GM19468 (cell line): ENCODE results near the gene GPR146.

Source experiments
- ATAC-seq: cut with Tn5 transposase; IDR thresholded peaks from one replicate; pipeline ENCODE4 v1.9.1; 2021; ENCODE audit warnings: mild to moderate bottlenecking, moderate library complexity, moderate number of reproducible peaks; ENCODE audit not compliant: unreplicated experiment; ENCODE audit errors: extremely low read depth

GPR146 gene

GRCh38 chr7:1040790-1041189 lies 3.6 kb upstream of the GPR146 start:
- no peak for ATAC-seq

- no peak for ATAC-seq
These were observed 2.5 kb upstream of the GPR146 start for GRCh38 chr7:1041551-1042491.

GRCh38 chr7:1042492-1042833 lies 1.9 kb upstream of the GPR146 start:
- ATAC-seq, result no peak

GRCh38 chr7:1043552-1044188 lies 676 bp upstream of the GPR146 start:
- ATAC-seq, result no peak

DNA sequence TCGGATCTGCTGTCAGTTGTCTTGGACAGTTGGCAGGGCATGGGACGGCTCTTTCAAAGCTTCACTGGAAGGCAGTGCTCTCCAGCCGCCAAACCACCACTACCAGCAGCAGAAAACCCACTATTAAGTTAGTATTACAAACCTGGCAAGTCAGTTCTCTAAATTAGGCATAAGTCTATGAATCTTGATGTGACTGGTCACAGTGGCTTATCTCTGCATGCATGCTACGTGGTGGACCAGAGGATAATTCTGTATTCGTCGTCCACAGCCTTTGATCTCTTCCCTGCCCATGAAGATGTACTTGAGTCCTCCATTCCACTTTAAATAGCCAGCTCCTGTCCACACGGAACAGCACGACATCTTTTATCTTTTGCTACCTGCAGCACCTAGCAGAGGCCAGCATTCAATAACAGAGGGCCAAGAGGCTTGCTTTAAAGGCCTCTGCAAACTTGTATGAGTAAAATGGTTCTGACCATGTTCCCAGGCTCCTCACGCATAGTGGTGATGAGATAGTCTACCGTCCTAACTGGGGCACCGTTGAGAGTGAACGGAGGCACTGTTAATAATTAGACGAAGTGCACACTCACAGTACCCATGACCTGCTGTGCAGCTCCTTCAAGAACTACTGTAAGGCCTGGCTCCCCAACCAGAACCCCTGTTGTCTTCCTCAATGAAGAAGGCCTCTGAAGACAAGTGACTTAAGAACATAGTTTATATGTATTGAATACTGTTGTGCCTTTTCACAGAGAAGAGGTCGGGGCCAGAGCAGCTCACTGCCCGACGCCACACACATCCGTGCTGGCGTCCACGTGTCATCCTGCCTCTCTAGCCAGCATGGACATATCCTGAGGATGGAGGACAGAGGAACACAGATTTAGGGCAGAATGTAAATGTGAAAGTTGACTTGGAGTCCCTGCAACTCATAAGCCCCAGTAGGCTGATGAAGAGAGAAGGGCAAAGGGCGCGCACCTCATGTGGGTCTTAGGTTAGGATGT lies 1.0 kb downstream of the GPR146 start:
- no peak for ATAC-seq

DNA sequence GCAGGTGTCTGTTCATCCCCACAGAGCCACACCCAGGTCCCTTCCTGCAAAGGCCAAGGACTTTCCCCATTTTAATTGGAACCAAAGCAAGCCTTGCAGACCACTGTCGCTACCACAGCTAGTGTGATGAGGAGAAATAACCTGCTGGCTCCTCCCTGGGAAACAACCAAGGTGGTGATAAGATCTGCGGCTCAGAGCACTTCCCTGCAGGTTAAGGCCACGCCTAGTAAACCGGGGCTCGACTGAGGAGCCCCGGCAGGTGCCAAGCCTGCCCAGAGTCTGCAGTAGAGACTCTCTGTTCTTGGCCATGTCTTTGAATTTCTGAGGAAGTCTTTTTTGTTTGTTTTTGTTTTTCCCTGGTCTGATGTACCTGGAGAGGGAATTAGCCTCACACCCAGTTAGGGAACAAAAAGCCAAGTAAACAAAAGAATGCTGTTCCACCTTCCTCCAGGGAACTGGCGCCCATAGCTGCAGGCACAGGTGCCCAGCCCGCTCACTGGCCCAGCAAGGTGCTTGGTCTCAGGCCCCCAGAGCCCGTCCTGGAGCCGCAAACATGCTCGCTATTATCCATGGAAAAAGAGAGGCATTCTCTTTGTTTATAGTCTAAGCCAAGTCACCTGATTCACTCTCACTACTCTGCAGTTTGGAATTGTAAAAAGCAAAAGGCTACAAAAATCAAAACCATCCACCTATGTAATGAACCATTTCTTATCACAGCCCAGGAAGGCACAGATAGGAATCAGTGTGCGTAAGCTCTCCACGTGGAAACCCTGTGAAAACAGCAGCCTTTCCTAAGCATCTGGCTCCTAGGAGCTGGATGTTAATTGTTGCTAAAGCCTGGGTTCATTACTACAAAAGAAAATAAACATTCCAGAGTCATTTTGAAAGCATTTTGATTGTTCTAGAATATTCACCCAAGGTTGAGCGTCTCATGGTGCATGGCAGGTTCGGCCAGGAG lies 2.7 kb downstream of the GPR146 start:
- ATAC-seq, result no peak

DNA sequence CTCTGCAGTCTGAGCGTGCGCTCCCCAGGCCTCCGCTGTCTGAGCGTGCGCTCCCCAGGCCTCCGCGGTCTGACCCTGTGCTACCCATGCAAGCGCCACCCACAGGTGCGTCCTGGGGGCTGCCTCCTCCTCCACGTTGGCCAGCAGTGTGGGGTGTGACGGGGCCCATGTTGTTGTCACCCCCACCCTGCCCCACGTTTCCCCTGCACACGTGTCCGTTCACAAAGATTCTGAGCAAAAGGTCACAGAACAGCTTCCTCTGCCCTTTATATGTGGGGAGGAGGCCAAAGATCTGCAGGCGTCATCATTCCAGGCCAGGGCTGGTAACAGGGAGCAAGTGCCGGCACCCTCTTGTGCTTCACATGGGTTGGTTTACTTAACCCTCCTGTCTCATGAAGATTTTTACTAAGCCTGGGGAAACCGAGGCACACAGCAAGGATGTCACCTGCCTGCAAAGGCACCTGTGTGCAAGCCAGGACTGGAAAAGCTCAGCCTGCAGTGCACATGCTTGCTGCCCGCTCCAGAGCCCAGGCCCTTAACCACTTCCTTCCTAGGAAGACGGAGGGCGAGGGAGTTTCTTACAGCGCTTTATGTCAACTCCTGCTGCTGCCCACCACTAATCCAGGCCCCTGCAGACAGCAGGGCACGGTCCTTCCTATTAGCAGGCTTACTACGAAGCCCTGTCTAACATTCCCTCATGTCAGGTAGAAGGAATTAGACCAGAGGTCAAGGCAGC lies 4.8 kb downstream of the GPR146 start:
- ATAC-seq, result no peak

GRCh38 chr7:1049801-1050200 lies 5.5 kb downstream of the GPR146 start:
- ATAC-seq, result no peak

DNA sequence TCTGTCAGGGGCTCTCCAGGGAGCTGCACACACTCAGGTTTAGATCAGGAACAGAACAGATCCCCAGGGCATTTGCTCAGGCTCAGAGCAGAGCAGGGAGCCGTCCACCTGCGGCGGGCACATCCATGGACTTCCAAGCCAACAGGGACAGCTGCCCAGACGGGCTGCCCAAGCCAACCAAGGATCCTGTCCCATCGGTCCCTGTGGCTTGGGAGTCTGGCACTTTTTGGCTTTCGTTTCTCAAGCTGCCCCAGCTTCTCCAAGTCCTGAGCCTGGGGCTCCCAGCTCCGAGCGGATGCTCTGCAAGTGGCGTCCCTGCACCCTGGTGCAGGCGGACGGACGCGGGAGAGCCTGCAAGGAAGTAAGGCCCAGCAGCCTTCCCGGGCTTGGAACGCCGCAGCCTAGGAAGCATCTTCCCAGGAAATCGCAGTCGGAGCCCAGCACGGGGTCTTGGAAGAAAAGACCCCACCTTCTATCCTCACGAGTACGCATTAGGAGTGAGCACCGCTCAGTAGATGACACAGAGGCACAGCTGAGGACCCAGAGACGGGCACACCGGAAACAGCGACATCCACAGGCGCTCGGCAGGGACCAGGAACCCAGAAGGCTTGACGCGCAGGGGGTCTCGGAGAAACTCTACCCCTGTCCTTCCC lies 6.0 kb downstream of the GPR146 start:
- ATAC-seq, result no peak

DNA sequence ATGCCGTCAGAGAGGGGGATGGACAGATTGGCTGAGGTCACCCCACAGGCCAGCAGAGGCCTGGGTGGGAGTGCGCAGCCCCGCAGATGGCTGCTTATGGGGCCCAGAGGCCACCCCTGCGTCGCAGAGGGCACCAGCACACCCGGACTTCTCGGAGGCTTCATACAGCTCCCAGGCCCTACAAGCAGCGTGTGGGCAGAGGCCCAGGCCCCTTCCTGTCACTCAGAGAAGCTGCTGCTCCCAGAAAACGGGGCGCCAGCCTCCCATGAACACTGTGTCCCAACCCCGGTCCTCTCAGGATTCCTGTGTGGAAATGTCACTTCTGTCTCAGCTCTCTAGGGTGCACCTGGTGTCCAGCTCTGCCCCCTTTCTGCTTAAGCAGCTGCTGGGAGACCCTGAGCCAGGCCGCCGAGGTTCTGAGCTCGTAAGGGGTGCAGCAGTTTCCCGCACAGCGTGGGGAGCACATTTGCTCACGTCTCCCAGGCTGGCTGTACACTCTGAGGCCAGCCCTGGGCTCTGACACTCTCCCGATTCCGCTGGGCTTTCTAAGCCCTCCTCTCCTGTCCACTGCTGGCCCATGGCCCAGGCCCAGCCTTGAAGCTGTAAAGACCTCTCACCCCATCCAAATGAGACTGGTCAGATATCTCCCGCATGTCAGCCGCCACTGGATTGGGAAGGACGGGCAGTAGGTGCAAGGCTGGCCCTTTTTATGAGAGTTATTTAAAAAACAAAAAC lies 6.8 kb downstream of the GPR146 start:
- no peak for ATAC-seq

DNA sequence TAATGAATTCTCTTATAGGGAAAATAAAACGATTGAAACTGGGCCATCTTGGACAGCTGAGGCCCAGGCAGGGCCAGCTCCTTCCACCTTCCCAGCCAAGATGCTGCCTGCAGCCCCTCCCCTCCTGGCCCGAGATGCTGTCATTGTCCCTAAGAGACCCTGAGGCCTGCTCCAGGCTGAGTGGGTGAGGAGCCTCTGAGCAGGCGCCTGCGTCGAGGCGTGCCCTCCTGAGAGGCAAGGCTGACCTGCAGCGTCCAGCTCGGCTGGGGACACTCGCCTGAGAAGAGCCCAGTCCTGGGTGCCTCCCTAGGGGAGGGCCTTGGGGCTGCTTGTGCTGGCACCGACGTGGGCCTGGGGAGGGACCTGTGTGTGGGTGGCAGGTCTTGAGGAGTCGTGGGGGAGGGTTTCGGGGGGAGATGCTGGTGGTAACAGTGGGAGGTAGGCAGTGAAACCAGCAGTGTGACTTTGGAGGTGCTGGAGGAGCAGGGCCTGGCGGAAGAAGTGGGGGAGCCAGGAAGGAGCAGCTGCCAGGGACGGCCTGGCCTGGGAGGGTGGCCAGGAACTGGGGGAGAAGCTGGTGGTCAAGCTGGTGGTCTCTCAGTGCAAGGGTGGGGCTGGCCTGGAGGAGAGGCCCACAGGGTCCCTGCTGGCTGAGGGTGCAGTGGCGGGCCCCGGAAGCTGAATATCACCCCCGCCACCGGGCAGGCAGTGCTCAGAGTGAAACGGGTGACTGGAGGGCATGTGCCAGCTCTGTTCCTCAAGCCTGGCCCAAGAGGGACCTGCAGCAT lies 7.9 kb downstream of the GPR146 start:
- no peak for ATAC-seq

GRCh38 chr7:1053002-1053411 lies 8.7 kb downstream of the GPR146 start:
- ATAC-seq, result no peak

GRCh38 chr7:1053816-1054370 lies 9.5 kb downstream of the GPR146 start:
- no peak for ATAC-seq

GRCh38 chr7:1054438-1054837 lies 10.1 kb downstream of the GPR146 start:
- no peak for ATAC-seq

DNA sequence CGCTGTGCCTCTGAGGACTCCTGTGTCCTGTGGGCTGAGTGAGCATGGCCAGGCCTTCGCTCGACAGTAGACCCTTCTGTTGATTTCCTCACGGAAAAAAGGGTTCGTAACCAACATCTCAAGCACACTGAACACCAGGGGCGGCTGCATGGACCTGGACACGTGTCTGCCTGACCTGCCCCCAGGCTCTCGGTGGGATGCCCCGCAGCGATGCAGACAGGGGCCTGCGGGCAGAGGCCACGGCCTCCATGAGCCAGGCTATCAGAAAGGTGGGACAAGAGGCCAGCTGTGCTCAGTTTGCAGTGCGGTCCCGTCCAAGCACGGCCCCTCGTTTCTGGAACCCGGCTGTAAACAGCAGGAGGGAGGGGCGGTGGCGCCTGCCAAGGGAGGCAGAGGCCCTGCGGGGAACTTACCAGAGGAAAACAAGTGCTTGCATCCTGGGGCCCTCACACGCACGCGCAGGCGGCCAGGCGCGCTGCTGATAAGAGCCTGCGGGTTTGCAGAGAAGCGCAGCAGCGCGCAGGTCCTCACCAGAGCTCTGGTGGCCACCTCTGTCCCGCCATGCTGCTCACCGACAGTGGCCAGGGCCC lies 10.6 kb downstream of the GPR146 start:
- ATAC-seq, result no peak

DNA sequence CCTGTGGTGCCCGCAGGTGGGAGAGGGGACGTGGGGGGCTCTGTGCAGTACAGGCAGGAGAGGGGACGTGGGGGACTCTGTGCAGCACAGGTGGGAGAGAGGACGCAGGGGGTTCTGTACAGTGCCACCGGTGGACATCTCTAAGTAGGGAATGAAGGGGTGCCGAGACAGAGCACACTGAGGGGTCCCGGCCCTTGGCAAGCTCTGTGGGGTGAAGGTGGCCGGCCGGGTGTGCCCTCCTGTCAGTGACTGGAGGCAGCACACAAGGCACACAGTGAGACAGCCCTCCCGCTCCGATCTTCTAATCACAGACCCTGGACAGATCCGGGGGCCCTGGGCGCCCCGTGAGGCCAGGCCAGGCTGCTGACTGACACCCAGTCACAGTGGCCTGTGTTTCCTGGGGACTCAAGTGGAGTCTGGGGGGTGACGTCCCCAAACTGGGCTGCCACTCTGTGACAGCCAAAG lies 11.2 kb downstream of the GPR146 start:
- ATAC-seq, result no peak
